Endothelial cell of umbilical vein (primary cell): Measurements from ENCODE around the gene CDH22. TPM values are rescaled to one million over a fixed set of nuclear protein-coding genes. Genes with fewer than 3 reads are reported as not detected.

Source experiments
- BruUV-seq: library from RNA; stranded (reverse); fragments of 400-500 nt; replicated peaks from 2 replicates; lab custom pipeline; 2021; lab: Mats Ljungman, UMichigan
- CTCF ChIA-PET: fragments of 300-600, 350-600 bp; sonication (Branson Sonifier 250); formaldehyde crosslinking; loops from one replicate; lab custom pipeline; 2021; ENCODE audit warnings: antibody characterized with exemption, inconsistent platforms; lab: Charles Lee
- POLR2A ChIA-PET: fragments of 300-600, 350-600 bp; sonication (Branson Sonifier 250); formaldehyde crosslinking; loops from one replicate; lab custom pipeline; 2021; ENCODE audit warnings: antibody characterized with exemption, inconsistent platforms; lab: Charles Lee
- DNase-seq: peaks from one replicate; pipeline ENCODE4 v3.0.0-alpha.2; 2011; ENCODE audit warnings: low read depth, low spot score
- FAIRE-seq: peaks from 2 replicates; lab custom pipeline; 2011; peaks lifted over from hg19 to GRCh38; lab: Jason Lieb, UNC
- H2AFZ ChIP-seq: 2 replicates; pipeline ENCODE4 v1.6.0; 2012; ENCODE audit warnings: low read depth, low read length, control low read depth, inconsistent platforms
- H3K27ac ChIP-seq: 2 replicates; pipeline ENCODE4 v1.5.1; 2011; ENCODE audit warnings: low read depth, mild to moderate bottlenecking, control low read depth, low read length, moderate library complexity; ENCODE audit not compliant: insufficient read depth
- H3K27me3 ChIP-seq, 2 experiments: 2 replicates each; pipeline versions ENCODE4 v1.6.0 to v1.6.1; 2011; ENCODE audit warnings: low read length in 2 of 2, mixed read lengths in 1 of 2; ENCODE audit not compliant: control insufficient read depth in 2 of 2, insufficient read depth in 2 of 2
- H3K36me3 ChIP-seq, 2 experiments: 2 replicates in 1 of 2; 3 replicates in 1 of 2; pipeline ENCODE4 v1.5.1; 2011; ENCODE audit warnings: low read length in 2 of 2, mild to moderate bottlenecking in 1 of 2, moderate library complexity in 1 of 2; ENCODE audit not compliant: control insufficient read depth in 2 of 2, insufficient read depth in 2 of 2; ENCODE audit errors: extremely low read depth in 1 of 2
- H3K4me1 ChIP-seq: 3 replicates; pipeline ENCODE4 v1.5.1; 2011; ENCODE audit warnings: mild to moderate bottlenecking, low read length; ENCODE audit not compliant: control insufficient read depth, insufficient read depth; ENCODE audit errors: extremely low read depth
- H3K4me2 ChIP-seq: 2 replicates; pipeline ENCODE4 v1.6.1; 2011; ENCODE audit warnings: low read length, control low read depth, mixed read lengths; ENCODE audit not compliant: insufficient read depth
- H3K4me3 ChIP-seq, 3 experiments: fragments of 200-600 bp in 1 of 3; sonication (generic), shearing (Covaris generic) in 1 of 3; replicated peaks in 1 of 3; 2 replicates each; pipeline ENCODE4 v1.5.1; 2011 to 2016; ENCODE audit warnings: control low read depth in 3 of 3, low read length in 3 of 3, mild to moderate bottlenecking in 2 of 3, inconsistent platforms in 1 of 3, low read depth in 1 of 3, moderate library complexity in 1 of 3; ENCODE audit not compliant: insufficient read depth in 1 of 3
- H3K79me2 ChIP-seq: 2 replicates; pipeline ENCODE4 v1.6.0; 2012; ENCODE audit warnings: low read length, inconsistent platforms; ENCODE audit not compliant: control insufficient read depth, insufficient read depth
- H3K9ac ChIP-seq: replicated peaks from 2 replicates; pipeline ENCODE3; 2011; ENCODE audit warnings: low read length, control low read depth; ENCODE audit not compliant: insufficient read depth; ENCODE audit errors: extremely low read depth
- H3K9me1 ChIP-seq: replicated peaks from 3 replicates; pipeline ENCODE4 v1.6.0; 2011; ENCODE audit warnings: mild to moderate bottlenecking, low read length; ENCODE audit not compliant: control insufficient read depth, insufficient read depth; ENCODE audit errors: extremely low read depth
- H3K9me3 ChIP-seq: replicated peaks from 2 replicates; pipeline ENCODE4 v1.5.1; 2012; ENCODE audit warnings: low read length, inconsistent platforms; ENCODE audit not compliant: control insufficient read depth, insufficient read depth
- H4K20me1 ChIP-seq: replicated peaks from 2 replicates; pipeline ENCODE3; 2011; ENCODE audit warnings: mild to moderate bottlenecking, low read length; ENCODE audit not compliant: control insufficient read depth, insufficient read depth; ENCODE audit errors: extremely low read depth
- CTCF ChIP-seq, 2 donors: IDR thresholded peaks; 1 replicate in 1 of 2; 2 replicates in 1 of 2; pipeline ENCODE4 v1.5.1; 2011; ENCODE audit warnings: low read length in 2 of 2, mild to moderate bottlenecking in 2 of 2, moderate library complexity in 2 of 2, control low read depth in 1 of 2, inconsistent platforms in 1 of 2, low read depth in 1 of 2; ENCODE audit not compliant: insufficient read depth in 1 of 2; ENCODE audit errors: extremely low read depth in 1 of 2
- EZH2 ChIP-seq: IDR thresholded peaks from 2 replicates; pipeline ENCODE4 v1.6.1; 2012; ENCODE audit warnings: borderline replicate concordance, low read depth, mild to moderate bottlenecking, moderate library complexity, low read length, inconsistent platforms; ENCODE audit not compliant: severe bottlenecking
- FOS ChIP-seq: IDR thresholded peaks from 2 replicates; pipeline ENCODE4 v1.6.1; 2011; ENCODE audit warnings: mild to moderate bottlenecking, low read length, moderate library complexity, borderline replicate concordance; ENCODE audit not compliant: insufficient read depth
- GATA2 ChIP-seq: IDR thresholded peaks from 2 replicates; pipeline ENCODE4 v1.7.0; 2011; ENCODE audit warnings: low read depth, mild to moderate bottlenecking, moderate library complexity, mixed read lengths, low read length; ENCODE audit not compliant: insufficient read length, insufficient read depth
- JUN ChIP-seq: IDR thresholded peaks from 2 replicates; pipeline ENCODE4 v1.6.1; 2011; ENCODE audit warnings: borderline replicate concordance, low read depth; ENCODE audit not compliant: insufficient read length, insufficient read depth
- MAX ChIP-seq: IDR thresholded peaks from 2 replicates; pipeline ENCODE4 v1.6.1; 2011; ENCODE audit not compliant: insufficient read depth, insufficient read length
- MYC ChIP-seq: IDR thresholded peaks from one replicate; pipeline ENCODE4 v1.6.1; 2011; ENCODE audit warnings: mild to moderate bottlenecking, low read depth, low read length
- POLR2A ChIP-seq: IDR thresholded peaks from 2 replicates; pipeline ENCODE4 v1.6.1; 2012; ENCODE audit warnings: low read depth, mild to moderate bottlenecking, control low read depth, low read length
- POLR2AphosphoS5 ChIP-seq: IDR thresholded peaks from 2 replicates; pipeline ENCODE4 v1.6.1; 2012; ENCODE audit warnings: low read depth, mild to moderate bottlenecking, control low read depth, low read length, moderate library complexity; ENCODE audit not compliant: insufficient read depth
- dilution Hi-C: fragments of 300-500 bp; cut with MboI; formaldehyde crosslinking; loops from one replicate; pipeline ENCODE4 v1.15.0; 2019; ENCODE audit warnings: low sequenced_read_pairs; ENCODE audit not compliant: extremely low pct_ligation_motif_present
- intact Hi-C: fragments of 100-400 bp; cut with micrococcal nuclease; formaldehyde crosslinking; loops from one replicate; pipeline ENCODE4 v1.10.0; 2022
- polyA plus RNA-seq, 4 experiments: library from polyadenylated mRNA; depleted of rRNA in 3 of 4; stranded (reverse) in 3 of 4; unstranded in 1 of 4; fragments of >200 nt; gene quantifications; 2 replicates each; pipeline versions ENCODE4 v1.2.1 to v1.2.3, GENCODE V29; 2011 to 2012; ENCODE audit warnings: missing spikeins in 1 of 4
- total RNA-seq: library from RNA; stranded (reverse); gene quantifications from 2 replicates; pipeline ENCODE4 v1.2.3, GENCODE V29; 2021

CDH22 gene
- total and polyA plus RNA-seq, 2 donors (not counting 3 experiments of a cell fraction or from before 2014, with no cell fraction given): not detected

GRCh38 chr20:46259260-46259859, 48.9 kb downstream of the CDH22 start:
- H3K9me3 ChIP-seq: no peaks in the 10 kb centered on the region
- BruUV-seq: no TSS peak
- H3K27me3 ChIP-seq: peaks cover 0 to 1% of the 10 kb centered on the region in 2 experiments
- H2AFZ ChIP-seq: no peak overlapping the region
- H3K27ac ChIP-seq: no peak overlapping the region
- no peak overlapping the region for H3K4me3 ChIP-seq
- H4K20me1 ChIP-seq: no peaks in the 10 kb centered on the region
- ChIA-PET POLR2A (interaction anchor here (0.5 kb wide), 1 partner anchor 34 kb away, joined by 3 read pairs; no protein-coding TSS in a partner anchor), CTCF (no interaction called here)
- FAIRE-seq: no peak
- no peak for DNase-seq
- peaks cover 5% of the 10 kb centered on the region for H3K4me1 ChIP-seq
- no peak overlapping the region for H3K9ac ChIP-seq
- no peaks in the 10 kb centered on the region for H3K9me1 ChIP-seq
- dilution Hi-C loops: no loop called here
- no peak for TF ChIP-seq CTCF (IDR thresholded peaks at IDR 0.05; ENCODE audit: extremely low read depth in 1 of 2, insufficient read depth in 1 of 2, low read depth in 1 of 2, low read length in 2 of 2)
- no peak for TF ChIP-seq MYC
- no peak for TF ChIP-seq JUN
- TF ChIP-seq MAX: no peak
- TF ChIP-seq EZH2: no peak
- no peak for TF ChIP-seq POLR2A
- no peak for TF ChIP-seq POLR2AphosphoS5
- TF ChIP-seq GATA2: no peak
- no peak for TF ChIP-seq FOS
- H3K79me2 ChIP-seq: no peaks in the 10 kb centered on the region
- no peaks in the 10 kb centered on the region for H3K36me3 ChIP-seq
- intact Hi-C loops: loop anchor here (5.0 kb wide), 1 partner anchor 52 kb away; no protein-coding TSS in a partner anchor
- H3K4me2 ChIP-seq: no peak overlapping the region
